B cell (primary cell): ENCODE data around the gene DAB1. TPM values are rescaled to one million over a fixed set of nuclear protein-coding genes. Genes with fewer than 3 reads are reported as not detected.

ENCODE experiments used
- ATAC-seq: fragments of 200-7000 bp; cut with Tn5 transposase; one replicate; pipeline ENCODE4 v1.10.0; 2021; ENCODE audit warnings: low read depth, mild to moderate bottlenecking, moderate number of reproducible peaks, moderate library complexity
- CTCF ChIA-PET: fragments of 350-600 bp; sonication (Branson Sonifier 250); formaldehyde crosslinking; loops from one replicate; lab custom pipeline; 2021; ENCODE audit warnings: antibody characterized with exemption, inconsistent platforms; lab: Charles Lee
- POLR2A ChIA-PET: fragments of 350-600 bp; sonication (Branson Sonifier 250); formaldehyde crosslinking; loops from one replicate; lab custom pipeline; 2021; ENCODE audit warnings: antibody characterized with exemption; lab: Charles Lee
- DNase-seq: peaks from one replicate; pipeline ENCODE4 v3.0.0; 2013
- H2AFZ ChIP-seq: 2 replicates; pipeline ENCODE4 v1.6.1; 2012; ENCODE audit warnings: mild to moderate bottlenecking, low read depth, low read length; ENCODE audit not compliant: insufficient read depth, poor library complexity, severe bottlenecking
- H3K27ac ChIP-seq, 2 donors: 1 replicate in 1 of 2; 2 replicates in 1 of 2; pipeline ENCODE4 v1.5.1; 2012 to 2013; ENCODE audit warnings: low read length in 2 of 2, mild to moderate bottlenecking in 2 of 2, moderate library complexity in 1 of 2
- H3K27me3 ChIP-seq, 4 experiments: fragments of 200-600 bp in 1 of 4; sonication (generic) in 1 of 4; replicated peaks in 1 of 4; 1 replicate in 2 of 4; 2 replicates in 2 of 4; pipeline versions ENCODE4 v1.6.1 to v1.7.0; 2013 to 2016; ENCODE audit warnings: low read length in 3 of 4, mild to moderate bottlenecking in 2 of 4, mixed read lengths in 1 of 4, moderate library complexity in 1 of 4; ENCODE audit not compliant: insufficient read depth in 4 of 4, control insufficient read depth in 3 of 4; ENCODE audit errors: control extremely low read depth in 1 of 4
- H3K36me3 ChIP-seq, 2 experiments: replicated peaks in 1 of 2; 1 replicate in 1 of 2; 2 replicates in 1 of 2; pipeline versions ENCODE4 v1.6.1 to v1.7.1; 2013; ENCODE audit warnings: low read length in 1 of 2; ENCODE audit not compliant: insufficient read depth in 2 of 2, control insufficient read depth in 1 of 2; ENCODE audit errors: control extremely low read depth in 1 of 2, extremely low read depth in 1 of 2
- H3K4me1 ChIP-seq, 2 donors: fragments of 200-600 bp in 1 of 2; sonication (generic) in 1 of 2; 1 replicate in 1 of 2; 2 replicates in 1 of 2; pipeline versions ENCODE4 v1.5.1 to v1.6.1; 2013 to 2017; ENCODE audit warnings: low read length in 2 of 2; ENCODE audit not compliant: control insufficient read depth in 2 of 2, insufficient read depth in 2 of 2
- H3K4me2 ChIP-seq: replicated peaks from 2 replicates; pipeline ENCODE3; 2012; ENCODE audit warnings: mild to moderate bottlenecking, low read depth, low read length; ENCODE audit not compliant: poor library complexity, severe bottlenecking
- H3K4me3 ChIP-seq, 5 experiments: fragments of 200-600 bp in 1 of 5; sonication (generic) in 1 of 5; 1 replicate in 3 of 5; 2 replicates in 2 of 5; pipeline versions ENCODE4 v1.5.1 to v1.7.0; 2011 to 2016; ENCODE audit warnings: low read length in 4 of 5, mild to moderate bottlenecking in 4 of 5, low read depth in 2 of 5, control low read depth in 1 of 5, moderate library complexity in 1 of 5; ENCODE audit not compliant: insufficient read depth in 1 of 5; ENCODE audit errors: control extremely low read depth in 1 of 5, extremely low read depth in 1 of 5
- H3K79me2 ChIP-seq: fragments of 200-600 bp; sonication (generic); one replicate; pipeline ENCODE4 v1.6.0; 2016; ENCODE audit warnings: low read length; ENCODE audit not compliant: control insufficient read depth, insufficient read depth
- H3K9ac ChIP-seq: fragments of 200-600 bp; sonication (generic); 2 replicates; pipeline ENCODE4 v1.6.1; 2017; ENCODE audit warnings: mild to moderate bottlenecking, low read length, moderate library complexity
- H3K9me3 ChIP-seq, 3 donors: one replicate each; pipeline versions ENCODE4 v1.6.1 to v1.7.1; 2013; ENCODE audit warnings: low read length in 2 of 3; ENCODE audit not compliant: control insufficient read depth in 2 of 3, insufficient read depth in 1 of 3; ENCODE audit errors: control extremely low read depth in 1 of 3
- H4K20me1 ChIP-seq: 2 replicates; pipeline ENCODE4 v1.6.0; 2012; ENCODE audit warnings: mild to moderate bottlenecking, low read length; ENCODE audit not compliant: insufficient read depth, control insufficient read depth, poor library complexity, severe bottlenecking
- H3K27ac Mint-ChIP-seq: one replicate; pipeline ENCODE4 v1.8.0; 2021; ENCODE audit warnings: mixed read lengths
- H3K27me3 Mint-ChIP-seq: one replicate; pipeline ENCODE4 v1.8.0; 2021; ENCODE audit warnings: mixed read lengths
- H3K4me1 Mint-ChIP-seq: one replicate; pipeline ENCODE4 v1.8.0; 2021; ENCODE audit warnings: mixed read lengths
- H3K4me3 Mint-ChIP-seq: one replicate; pipeline ENCODE4 v1.8.0; 2021; ENCODE audit warnings: mixed read lengths
- H3K9me3 Mint-ChIP-seq: one replicate; pipeline ENCODE4 v1.8.0; 2022; ENCODE audit warnings: mixed read lengths; ENCODE audit not compliant: insufficient read depth
- CTCF ChIP-seq: fragments of 200-600 bp; IDR thresholded peaks from one replicate; pipeline ENCODE4 v1.8.0; 2022; ENCODE audit warnings: antibody characterized with exemption, mild to moderate bottlenecking
- EZH2 ChIP-seq: IDR thresholded peaks from 2 replicates; pipeline ENCODE4 v1.6.1; 2012; ENCODE audit warnings: borderline replicate concordance, low read depth, mild to moderate bottlenecking, moderate library complexity, low read length; ENCODE audit not compliant: insufficient read depth, poor library complexity, severe bottlenecking
- WGBS: methylation state at CpG from one replicate; pipeline ENCODE4 v1.1.5; 2013; ENCODE audit warnings: missing lambda C conversion rate; ENCODE audit not compliant: insufficient coverage; 5-methylcytosine and 5-hydroxymethylcytosine counted together
- intact Hi-C: fragments of 100-400 bp; cut with micrococcal nuclease; formaldehyde crosslinking; loops from one replicate; pipeline ENCODE4 v1.10.0; 2022
- polyA plus RNA-seq: library from polyadenylated mRNA; depleted of rRNA; stranded (reverse); fragments of >200 nt; gene quantifications from 2 replicates; pipeline ENCODE4 v1.2.3, GENCODE V29; 2012
- total RNA-seq, 2 donors: library from RNA; stranded (reverse); fragments of 120-200 nt in 1 of 2; gene quantifications; 1 replicate in 1 of 2; 2 replicates in 1 of 2; pipeline versions ENCODE4 v1.2.3 to v1.2.4, GENCODE V29; 2013 to 2022

The DAB1 gene
- total and polyA plus RNA-seq, 2 donors (not counting 1 experiment from before 2014, with no cell fraction given), result not detected

- TF ChIP-seq EZH2 (no peak), CTCF (no peak)
- ChIA-PET CTCF (no interaction called here), POLR2A (no interaction called here)
- H3K4me1 ChIP-seq, result no peaks in the 10 kb centered on the region
- intact Hi-C loops, result no loop called here
- no peak overlapping the region for H2AFZ ChIP-seq
- DNase-seq, result no peak
- 90% methylated on average over 3 of the region's 3 CpGs for WGBS
- H3K4me2 ChIP-seq, result no peak overlapping the region
- no peaks in the 10 kb centered on the region for H3K9me3 ChIP-seq
- H3K27ac ChIP-seq, result no peak overlapping the region
- H3K79me2 ChIP-seq, result no peaks in the 10 kb centered on the region
- no peaks in the 10 kb centered on the region for H3K4me1 Mint-ChIP-seq
- ATAC-seq, result no peak
- H3K27ac Mint-ChIP-seq, result no peak overlapping the region
- no peak overlapping the region for H3K9ac ChIP-seq
- no peak overlapping the region for H3K4me3 Mint-ChIP-seq
- H3K36me3 ChIP-seq, result no peaks in the 10 kb centered on the region
- no peaks in the 10 kb centered on the region for H3K9me3 Mint-ChIP-seq
- no peak overlapping the region for H3K4me3 ChIP-seq
- H3K27me3 Mint-ChIP-seq, result no peaks in the 10 kb centered on the region
- no peaks in the 10 kb centered on the region for H4K20me1 ChIP-seq
- H3K27me3 ChIP-seq, result no peaks in the 10 kb centered on the region
Measured at GRCh38 chr1:57463343-57463742, 39.5 kb upstream of the DAB1 start.

- Histone ChIP-seq H3K36me3 (no peaks in the 10 kb centered on the region), H3K27ac (no peak overlapping the region), H3K4me3 (no peak overlapping the region), H3K9ac (no peak overlapping the region), H3K4me2 (no peak overlapping the region), H3K9me3 (no peaks in the 10 kb centered on the region), H3K27me3 (no peaks in the 10 kb centered on the region), H2AFZ (no peak overlapping the region), H3K79me2 (no peaks in the 10 kb centered on the region), H4K20me1 (no peaks in the 10 kb centered on the region), H3K4me1 (no peaks in the 10 kb centered on the region)
- no peaks in the 10 kb centered on the region for H3K27me3 Mint-ChIP-seq
- intact Hi-C loops, result no loop called here
- no peak overlapping the region for H3K27ac Mint-ChIP-seq
- ATAC-seq, result no peak
- peaks cover 3% of the 10 kb centered on the region for H3K9me3 Mint-ChIP-seq
- H3K4me3 Mint-ChIP-seq, result no peak overlapping the region
- TF ChIP-seq CTCF (no peak), EZH2 (no peak)
- no peak for DNase-seq
- 89% methylated on average over 1 of the region's 2 CpGs for WGBS
- no peaks in the 10 kb centered on the region for H3K4me1 Mint-ChIP-seq
- ChIA-PET CTCF (no interaction called here), POLR2A (no interaction called here)
Measured at GRCh38 chr1:57461405-57461804, 37.5 kb upstream of the DAB1 start.
